WERI-Rb-1 (cell line): Measurements from ENCODE around the gene PNMA8B.

Experiments used
- DNase-seq: peaks from one replicate; pipeline ENCODE4 v3.0.0-alpha.2; 2020
- H3K27ac ChIP-seq: fragments of 250-450 bp; sonication (Bioruptor Pico); 2 replicates; pipeline ENCODE4 v1.5.1; 2020; ENCODE audit warnings: mild to moderate bottlenecking, moderate library complexity
- H3K27me3 ChIP-seq: fragments of 250-450 bp; sonication (Bioruptor Pico); 2 replicates; pipeline ENCODE4 v1.5.1; 2021; ENCODE audit warnings: mild to moderate bottlenecking, low read depth, moderate library complexity; ENCODE audit not compliant: insufficient read depth, severe bottlenecking
- H3K36me3 ChIP-seq: fragments of 250-450 bp; sonication (Bioruptor Pico); 2 replicates; pipeline ENCODE4 v1.5.1; 2020; ENCODE audit warnings: mild to moderate bottlenecking, moderate library complexity
- H3K4me3 ChIP-seq: 2 replicates; pipeline ENCODE4 v1.5.1; 2011; ENCODE audit warnings: low read depth, mild to moderate bottlenecking, control low read depth, low read length
- H3K9me3 ChIP-seq: fragments of 250-450 bp; sonication (Bioruptor Pico); 2 replicates; pipeline ENCODE4 v1.5.1; 2021; ENCODE audit warnings: mild to moderate bottlenecking, moderate library complexity; ENCODE audit not compliant: severe bottlenecking
- CTCF ChIP-seq: IDR thresholded peaks from 2 replicates; pipeline ENCODE4 v1.5.1; 2011; ENCODE audit warnings: low read depth, mild to moderate bottlenecking, control low read depth, inconsistent platforms, low read length

Gene PNMA8B

GRCh38 chr19:46486358-46486757 lies 9.3 kb downstream of the PNMA8B start:
- no peak for TF ChIP-seq CTCF
- Histone ChIP-seq H3K27me3 (no peaks in the 10 kb centered on the region), H3K36me3 (no peaks in the 10 kb centered on the region), H3K4me3 (no peak overlapping the region), H3K27ac (no peak overlapping the region), H3K9me3 (no peaks in the 10 kb centered on the region)
- no peak for DNase-seq

- H3K27me3 ChIP-seq: no peaks in the 10 kb centered on the region
- DNase-seq: no peak
- no peaks in the 10 kb centered on the region for H3K9me3 ChIP-seq
- H3K4me3 ChIP-seq: no peak overlapping the region
- no peak for TF ChIP-seq CTCF
- no peak overlapping the region for H3K27ac ChIP-seq
- no peaks in the 10 kb centered on the region for H3K36me3 ChIP-seq
These were observed 11.0 kb downstream of the PNMA8B start for GRCh38 chr19:46484656-46485055.

- Histone ChIP-seq H3K27me3 (no peaks in the 10 kb centered on the region), H3K4me3 (no peak overlapping the region), H3K9me3 (no peaks in the 10 kb centered on the region), H3K36me3 (no peaks in the 10 kb centered on the region), H3K27ac (no peak overlapping the region)
- TF ChIP-seq CTCF: no peak
- no peak for DNase-seq
These were observed 13.0 kb downstream of the PNMA8B start for GRCh38 chr19:46482631-46483030.

GRCh38 chr19:46481947-46482346 lies 13.7 kb downstream of the PNMA8B start:
- TF ChIP-seq CTCF: no peak
- no peak overlapping the region for H3K27ac ChIP-seq
- DNase-seq: no peak
- H3K9me3 ChIP-seq: no peaks in the 10 kb centered on the region
- no peaks in the 10 kb centered on the region for H3K27me3 ChIP-seq
- H3K4me3 ChIP-seq: no peak overlapping the region
- no peaks in the 10 kb centered on the region for H3K36me3 ChIP-seq

- Histone ChIP-seq H3K9me3 (no peaks in the 10 kb centered on the region), H3K27ac (no peak overlapping the region), H3K4me3 (no peak overlapping the region), H3K27me3 (no peaks in the 10 kb centered on the region), H3K36me3 (no peaks in the 10 kb centered on the region)
- no peak for DNase-seq
- TF ChIP-seq CTCF: no peak
These were observed 14.3 kb downstream of the PNMA8B start for GRCh38 chr19:46481223-46481848.

- Histone ChIP-seq H3K36me3 (no peaks in the 10 kb centered on the region), H3K4me3 (no peak overlapping the region)
- DNase-seq: no peak
These were observed 15.3 kb downstream of the PNMA8B start for GRCh38 chr19:46480415-46480814.

More at GRCh38 chr19:46480415-46480814, 15.3 kb downstream of the PNMA8B start:
- TF ChIP-seq CTCF: no peak
- H3K27me3 ChIP-seq: no peaks in the 10 kb centered on the region
- no peaks in the 10 kb centered on the region for H3K9me3 ChIP-seq
- H3K27ac ChIP-seq: 0 out of 2 replicates have a peak overlapping the region, but pooled peaks have one; percentile 6
